Stimulated activated CD8-positive, alpha-beta memory T cell treated with anti-CD3 and anti-CD28 coated beads, Interleukin-12 subunit alpha, Interleukin-12 subunit beta, amount 100 ng/mL, for 24 hours (primary cell): ENCODE data around the gene VRK2.
A peak's percentile ranks its signal among the peaks of the same experiment; 100 is the strongest.

Source experiments
- DNase-seq: peaks from one replicate; pipeline ENCODE4 v3.0.0-alpha.2; 2020; ENCODE audit errors: extremely low read depth

Gene VRK2

DNA sequence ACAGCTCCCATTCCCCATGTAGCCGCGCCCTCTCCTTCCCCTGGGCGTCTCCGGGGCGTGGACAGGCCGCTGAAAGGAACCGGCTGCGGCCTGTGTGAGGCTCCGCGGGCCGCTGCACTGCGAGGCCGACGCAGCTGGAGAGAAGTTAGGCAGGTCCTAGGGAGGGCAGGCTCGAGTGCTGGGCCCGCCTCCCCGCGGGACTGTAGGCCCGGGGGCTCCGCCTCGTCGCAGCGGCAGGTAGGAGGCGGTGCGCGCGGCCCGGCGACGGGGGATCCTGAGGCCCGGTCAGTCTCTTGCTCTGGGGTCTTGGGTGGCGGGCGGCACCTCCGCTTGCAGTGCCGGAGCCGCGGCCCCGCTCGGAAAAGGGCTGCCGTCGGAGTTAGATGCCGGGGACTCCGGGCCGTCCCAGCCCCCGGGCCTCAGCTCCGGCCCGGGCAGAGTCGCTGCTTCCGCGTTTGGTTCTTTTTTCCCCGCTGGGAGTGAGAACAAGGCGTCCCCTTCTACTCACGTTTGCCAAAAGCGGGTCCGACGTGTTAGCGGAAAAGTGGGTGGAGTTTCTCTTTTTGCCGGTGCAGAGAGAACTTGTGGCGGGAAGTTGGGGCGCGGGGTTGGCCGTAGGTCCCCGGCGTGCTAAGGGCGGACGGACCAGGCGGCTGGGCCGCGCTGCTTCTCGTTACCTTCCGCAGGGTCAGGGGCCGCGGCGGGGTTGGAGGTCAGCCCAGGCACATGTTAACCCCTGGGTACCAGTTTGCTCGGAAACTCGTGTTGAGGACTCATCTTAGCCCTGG, at the start of gene VRK2:
Gene VRK2, plus strand, starts transcription at position 222 of the 788 bp plus-strand sequence. CDS start 2,026 bp downstream, outside the sequence.
- peak; percentile 68 for DNase-seq

DNA sequence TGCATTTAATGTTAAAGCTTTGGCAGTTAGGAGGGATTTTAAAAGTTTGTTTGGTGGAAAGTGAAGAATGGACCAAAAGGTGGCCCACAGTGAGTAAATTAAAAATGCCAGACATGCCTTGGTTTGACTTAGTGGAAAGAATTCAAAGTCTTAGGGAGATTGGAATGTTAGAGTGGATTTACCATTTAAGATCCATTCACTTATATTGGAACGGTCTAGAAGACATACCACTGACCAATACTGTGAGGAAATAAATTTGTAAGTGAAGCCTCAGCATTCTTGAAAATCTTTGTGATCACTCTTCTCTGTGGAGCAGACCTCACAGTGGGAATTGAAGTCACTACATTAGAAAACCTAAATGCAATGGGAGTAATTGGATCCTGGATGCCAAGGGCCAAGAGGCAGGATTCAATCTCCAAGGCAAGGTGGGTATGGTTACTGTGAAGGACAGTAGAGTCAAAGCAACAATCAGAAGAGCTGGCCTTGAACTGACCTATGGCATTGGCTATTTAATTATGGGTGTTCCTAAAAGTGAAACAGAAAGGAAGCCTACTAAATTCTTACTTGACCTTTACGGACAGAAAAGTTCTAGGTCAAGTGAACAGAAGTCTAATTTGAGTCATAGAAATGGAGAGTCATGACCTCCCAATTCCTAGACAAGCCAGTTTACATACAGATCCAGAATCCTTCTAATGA, 40.2 kb upstream of the VRK2 start:
- DNase-seq, result no peak

- no peak for DNase-seq
Measured at GRCh38 chr2:58006952-58007284, 39.7 kb upstream of the VRK2 start.

DNA sequence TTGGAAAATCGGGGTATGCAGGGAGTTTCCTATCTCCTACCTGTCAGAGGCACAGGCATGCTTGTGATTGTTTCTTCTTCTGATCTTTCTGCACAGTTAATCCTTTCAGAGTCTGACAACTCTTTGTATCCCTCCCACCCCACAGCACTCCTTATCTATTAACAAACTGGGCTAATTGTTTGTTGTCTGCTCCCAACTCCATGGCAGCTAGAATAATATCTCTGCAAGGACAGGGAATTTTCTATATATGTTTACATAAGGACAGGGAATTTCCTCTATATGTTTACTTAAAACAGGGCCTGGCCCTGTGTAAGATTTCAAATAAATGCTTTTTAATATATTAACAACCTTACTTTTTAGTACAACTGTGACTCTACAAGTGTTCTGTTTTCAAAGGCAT, 36.0 kb upstream of the VRK2 start:
- DNase-seq, result no peak

DNA sequence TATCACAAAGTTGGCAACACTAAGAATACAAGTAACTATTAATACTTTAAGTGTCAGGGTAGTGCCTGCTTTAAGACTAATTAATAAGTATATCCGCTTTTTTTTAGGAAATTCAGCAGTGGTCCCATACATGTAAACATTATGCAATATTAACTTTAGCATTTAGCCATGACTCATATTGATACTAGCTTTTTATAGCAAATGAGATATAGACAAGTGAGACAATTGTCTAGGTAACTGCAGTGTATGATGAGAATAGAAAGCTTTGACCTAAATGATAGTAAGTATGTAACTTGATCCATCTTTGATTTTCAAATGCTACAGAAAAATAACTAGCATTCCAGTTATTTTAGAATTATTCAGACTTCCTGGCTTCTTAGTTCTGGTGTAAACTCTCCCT, 27.4 kb upstream of the VRK2 start:
- DNase-seq, result no peak

DNA sequence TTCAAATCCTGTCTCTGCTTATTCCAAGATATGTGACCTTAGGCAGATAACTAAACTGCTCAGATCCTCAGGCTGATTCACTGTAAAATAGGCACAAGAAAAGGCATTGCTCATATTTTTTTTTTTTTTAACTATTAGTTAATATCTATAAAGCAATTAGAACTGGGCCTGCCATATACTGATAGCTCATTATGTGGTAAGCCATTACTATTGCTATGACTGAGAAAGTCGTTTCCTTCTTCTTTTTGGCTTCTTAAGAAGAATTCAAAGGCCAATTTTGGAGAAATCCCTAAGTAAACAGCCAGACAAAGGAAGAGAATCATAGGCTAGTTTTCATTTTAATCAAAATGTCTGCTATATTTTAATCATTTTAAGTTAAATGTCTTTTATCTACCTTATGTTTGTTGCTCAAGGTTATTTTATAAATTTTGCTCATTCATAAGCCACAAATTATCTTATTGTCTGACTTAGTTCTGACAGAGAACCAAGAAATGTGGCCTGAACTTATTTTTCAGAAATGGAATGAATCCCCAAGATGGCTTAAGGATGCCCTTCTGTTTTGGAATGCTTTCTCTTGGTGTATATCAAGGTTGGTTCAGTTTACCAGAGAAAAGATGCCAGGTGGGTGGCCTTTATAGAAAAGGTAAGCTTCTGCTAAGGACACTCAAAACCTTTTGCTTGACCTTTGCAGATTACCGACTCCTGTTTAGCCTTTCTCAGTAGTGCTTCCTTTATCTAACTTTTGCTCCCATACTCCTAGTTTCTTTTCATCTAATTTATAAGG, 21.3 kb upstream of the VRK2 start:
- no peak for DNase-seq

GRCh38 chr2:58027029-58027428, 19.6 kb upstream of the VRK2 start:
- DNase-seq, result no peak

- DNase-seq, result no peak
Measured at GRCh38 chr2:58030771-58031170, 15.8 kb upstream of the VRK2 start.

DNA sequence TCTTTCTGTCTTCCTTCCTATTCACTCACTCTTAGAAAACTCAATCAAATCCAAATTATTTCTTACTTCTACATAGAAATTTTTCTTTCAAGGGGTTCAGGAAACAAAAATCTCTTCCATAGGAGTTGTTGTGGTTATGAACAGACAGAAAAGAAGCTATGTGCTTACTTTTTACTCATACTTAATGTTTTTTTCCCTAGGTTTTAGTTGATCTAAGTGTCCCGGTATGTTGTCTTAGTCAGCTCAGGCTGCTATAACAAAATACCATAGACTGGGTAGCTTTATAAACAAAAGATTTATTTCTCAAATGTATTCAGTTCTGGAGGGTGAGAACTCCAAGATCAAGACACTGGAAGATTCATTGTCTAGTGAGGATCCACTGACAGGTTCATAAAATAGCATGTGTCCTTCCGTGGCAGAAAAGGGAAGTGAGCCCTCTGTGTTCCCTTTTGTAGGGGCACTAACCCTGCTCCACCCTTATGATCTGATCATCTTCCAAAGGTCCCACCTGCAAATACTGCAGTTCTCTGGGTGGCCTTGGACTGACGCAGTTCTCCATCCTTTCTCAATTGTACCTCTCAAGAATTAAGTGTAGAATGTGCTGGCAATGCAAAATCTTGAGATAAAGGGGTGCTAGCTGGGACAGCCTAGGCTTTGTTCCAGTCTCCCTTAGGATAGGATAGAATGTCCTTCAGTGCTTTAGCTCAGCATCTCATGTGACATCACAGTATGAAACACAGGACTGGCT, 14.4 kb upstream of the VRK2 start:
- no peak for DNase-seq

DNA sequence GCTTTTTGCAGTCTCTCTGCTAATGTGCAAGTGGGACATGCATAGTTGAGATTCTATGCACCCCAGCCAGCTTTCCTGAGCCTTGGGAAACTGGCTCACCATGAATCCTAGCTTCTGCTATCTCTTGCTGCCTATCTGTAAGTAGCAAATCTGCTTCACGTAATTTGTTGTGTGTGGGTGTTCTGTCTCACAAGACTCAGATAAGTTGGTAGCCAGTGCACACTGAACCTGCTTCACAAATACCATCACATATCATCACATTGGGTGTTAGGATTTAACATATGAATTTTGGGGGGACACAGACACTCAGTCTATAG, 13.9 kb upstream of the VRK2 start:
- no peak for DNase-seq

DNA sequence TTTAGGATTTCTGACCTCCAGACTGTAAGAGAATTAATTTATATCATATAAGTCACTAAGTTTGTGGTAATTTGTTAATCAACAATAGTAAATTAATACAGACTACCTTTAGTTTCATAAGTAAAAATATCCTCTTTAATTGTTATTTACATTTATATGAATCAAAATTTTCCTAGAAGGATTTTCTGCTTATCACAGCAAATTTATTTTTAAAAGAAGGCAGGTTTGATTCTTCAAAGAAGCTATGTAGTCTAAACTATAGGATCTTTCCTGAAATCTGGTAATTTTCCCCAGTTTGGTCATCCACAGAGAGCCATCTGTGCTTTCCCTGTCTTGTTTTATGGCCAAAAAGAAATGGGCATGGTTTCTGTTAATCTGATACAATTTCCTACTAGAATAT, 13.1 kb upstream of the VRK2 start:
- no peak for DNase-seq

DNA sequence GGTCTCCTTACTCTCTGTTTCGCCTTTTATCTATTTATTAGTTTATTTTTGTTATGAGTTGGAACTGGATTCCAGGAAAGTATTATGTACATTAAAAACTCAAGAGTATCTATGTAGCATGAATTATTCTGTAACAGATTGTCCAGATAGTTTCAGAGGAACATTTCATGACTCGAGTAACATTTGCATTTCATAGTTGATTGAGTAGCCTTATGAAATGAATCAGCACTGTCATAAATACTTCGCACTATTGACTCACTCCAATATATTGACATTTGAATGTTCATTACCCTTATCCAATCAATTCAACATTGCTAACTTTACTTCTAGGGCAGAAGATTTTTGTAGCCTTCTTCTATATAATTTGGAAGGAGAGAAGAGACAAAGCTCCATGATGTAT, 11.3 kb upstream of the VRK2 start:
- no peak for DNase-seq

GRCh38 chr2:58039170-58039611, 7.4 kb upstream of the VRK2 start:
- no peak for DNase-seq

- no peak for DNase-seq
Measured at GRCh38 chr2:58042486-58042970, 4.1 kb upstream of the VRK2 start.

- no peak for DNase-seq
Measured at GRCh38 chr2:58044145-58044544, 2.5 kb upstream of the VRK2 start.

GRCh38 chr2:58045580-58046334, 849 bp upstream of the VRK2 start:
- no peak for DNase-seq

GRCh38 chr2:58046335-58046584, 346 bp upstream of the VRK2 start:
- no peak for DNase-seq

DNA sequence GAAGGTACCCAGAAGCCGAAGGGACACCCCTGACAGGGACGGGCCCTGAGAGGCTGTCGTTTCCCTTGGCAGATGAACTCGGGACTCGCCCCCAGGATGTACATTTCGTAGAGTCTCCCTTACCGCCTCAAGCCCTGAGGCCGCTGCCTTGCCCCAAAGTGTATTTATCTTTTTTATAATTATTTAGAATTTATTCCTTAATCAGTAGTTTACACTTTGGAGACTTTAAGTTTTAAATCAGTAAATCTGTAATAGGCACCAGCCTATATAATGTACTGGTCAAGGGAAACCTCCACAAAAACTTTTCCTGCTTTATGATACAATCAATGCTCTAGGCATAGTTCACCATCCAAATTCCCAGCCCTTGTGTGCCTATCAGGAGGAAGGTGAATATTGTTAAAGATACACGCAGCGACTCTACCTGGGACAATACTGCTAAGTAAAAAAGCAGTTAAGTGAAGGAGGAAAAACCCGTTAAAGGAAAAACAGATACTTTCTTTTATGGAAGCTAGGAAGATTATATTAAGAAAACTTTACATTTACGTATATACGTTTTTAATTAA, 848 bp downstream of the VRK2 start:
- no peak for DNase-seq

- no peak for DNase-seq
Measured at GRCh38 chr2:58047961-58048360, 1.4 kb downstream of the VRK2 start.

- no peak for DNase-seq
Measured at GRCh38 chr2:58051445-58051844, 4.8 kb downstream of the VRK2 start.

DNA sequence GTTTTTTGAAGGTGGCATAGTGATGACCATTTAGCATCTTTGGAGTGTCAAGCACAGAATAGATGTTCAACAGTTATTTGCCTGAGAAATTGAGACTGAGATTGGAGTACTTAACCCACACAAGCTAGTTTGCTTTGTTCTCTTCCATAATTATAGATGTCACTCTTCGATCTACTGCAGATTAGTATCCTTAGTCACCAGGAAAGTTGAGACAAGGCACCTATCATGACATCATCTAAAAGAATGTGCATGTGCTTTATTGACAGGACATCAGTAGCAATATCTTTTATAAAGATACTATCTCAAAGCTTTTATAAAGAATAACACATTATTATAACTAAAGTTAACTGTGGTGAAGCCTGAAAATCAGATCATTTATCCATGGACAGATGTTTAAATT, 6.4 kb downstream of the VRK2 start:
- no peak for DNase-seq
